Gastrocnemius medialis (tissue), 4 donors: Measurements from ENCODE around the gene SUSD3. TPM values are rescaled to one million over a fixed set of nuclear protein-coding genes. Genes with fewer than 3 reads are reported as not detected.

Experiments
- ATAC-seq, 2 donors: fragments of 150-250 bp; one replicate each; pipeline ENCODE4 v1.9.1; 2016
- DNase-seq, 2 donors: peaks; one replicate each; pipeline ENCODE4 v3.0.0-alpha.2; 2019
- H3K27ac ChIP-seq, 4 donors: fragments of 200-600 bp; sonication (generic); 1 replicate in 1 of 4; 2 replicates in 3 of 4; pipeline ENCODE4 v1.5.1; 2016 to 2018; ENCODE audit warnings: mild to moderate bottlenecking in 2 of 4, moderate library complexity in 1 of 4
- H3K27me3 ChIP-seq, 3 donors: fragments of 200-600 bp; sonication (generic) in 2 of 3; 1 replicate in 1 of 3; 2 replicates in 2 of 3; pipeline versions ENCODE4 v1.5.1 to v1.6.0; 2016 to 2019; ENCODE audit warnings: mild to moderate bottlenecking in 1 of 3, moderate library complexity in 1 of 3
- H3K36me3 ChIP-seq, 2 donors: fragments of 200-600 bp; sonication (generic) in 1 of 2; one replicate each; pipeline ENCODE4 v1.5.1; 2017 to 2018
- H3K4me1 ChIP-seq, 2 donors: fragments of 200-600 bp; sonication (generic) in 1 of 2; one replicate each; pipeline ENCODE4 v1.5.1; 2016 to 2017; ENCODE audit warnings: mild to moderate bottlenecking in 2 of 2
- H3K4me3 ChIP-seq, 4 donors: fragments of 200-600 bp; sonication (generic) in 3 of 4; 1 replicate in 1 of 4; 2 replicates in 3 of 4; pipeline ENCODE4 v1.5.1; 2016 to 2019; ENCODE audit warnings: mild to moderate bottlenecking in 2 of 4
- H3K9me3 ChIP-seq, 3 donors: fragments of 200-600 bp; sonication (generic) in 2 of 3; 1 replicate in 1 of 3; 2 replicates in 2 of 3; pipeline ENCODE4 v1.5.1; 2016 to 2019
- CTCF ChIP-seq, 5 experiments: fragments of 450-650 bp in 3 of 5; fragments of 200-600 bp in 2 of 5; sonication (generic) in 2 of 5; IDR thresholded peaks in 4 of 5; conservative IDR thresholded peaks in 1 of 5; 1 replicate in 4 of 5; 2 replicates in 1 of 5; pipeline ENCODE4 v1.5.1; 2016 to 2019; ENCODE audit warnings: antibody characterized with exemption in 5 of 5, mild to moderate bottlenecking in 3 of 5, moderate library complexity in 3 of 5
- POLR2A ChIP-seq, 2 donors: fragments of 450-650 bp; IDR thresholded peaks; one replicate each; pipeline ENCODE4 v1.6.1; 2017; ENCODE audit warnings: antibody characterized with exemption in 2 of 2, mild to moderate bottlenecking in 2 of 2, moderate library complexity in 2 of 2
- in situ Hi-C, 4 donors: fragments of 200-750 bp; cut with MboI; loops; one replicate each; pipeline versions ENCODE4 v1.15.0 to v1.8.0; 2017; ENCODE audit warnings: low sequenced_read_pairs in 4 of 4
- intact Hi-C: fragments of 100-400 bp; cut with DNase I; formaldehyde crosslinking; loops from one replicate; pipeline ENCODE4 v1.15.1; 2023; ENCODE audit warnings: low total_unique reads
- total RNA-seq, 4 donors: library from RNA; depleted of rRNA; stranded (reverse); fragments of >200 nt; gene quantifications; one replicate each; pipeline versions ENCODE4 v1.1.0 to v1.2.3, GENCODE V29; 2016

SUSD3 gene
- total RNA-seq, 4 donors from 2014 or later: 0.51 to 0.61 TPM; not detected in 2

DNA sequence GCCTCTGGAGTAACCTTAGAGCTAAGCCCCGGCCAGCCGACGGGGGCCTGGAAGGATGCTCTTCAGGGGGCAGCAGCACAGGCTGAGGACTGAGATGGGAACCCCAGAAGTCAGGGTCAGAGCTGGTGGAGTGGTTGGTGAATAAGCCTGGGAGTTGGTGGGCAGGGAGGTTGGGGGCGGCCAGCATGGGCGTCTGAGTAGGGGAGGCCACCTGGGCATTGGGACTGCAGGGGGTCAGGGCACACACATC lies 61.1 kb downstream of the SUSD3 start:
- intact Hi-C loops: loop anchor here (5.0 kb wide), 1 partner anchor 98 kb away; no protein-coding TSS in a partner anchor
- peaks cover 11 to 18% of the 10 kb centered on the region in 2 donors for H3K4me1 ChIP-seq
- in situ Hi-C loops: loop anchor here in 1 of 4 donors (25.0 kb wide), 1 partner anchor 343 kb away; the partner anchor contains the start of genes FAM120A and FAM120AOS
- H3K27me3 ChIP-seq: no peaks in the 10 kb centered on the region
- DNase-seq: no peak
- peaks cover 0 to 13% of the 10 kb centered on the region in 2 donors for H3K36me3 ChIP-seq
- ATAC-seq: no peak
- no peaks in the 10 kb centered on the region for H3K9me3 ChIP-seq
- no peak for TF ChIP-seq CTCF (IDR thresholded peaks at IDR 0.05 in 4 of 5, conservative IDR thresholded peaks at IDR 0.05 in 1 of 5)
- no peak for TF ChIP-seq POLR2A (IDR thresholded peaks at IDR 0.05)
- peak overlapping the region; percentile 65 to 72 (median 68) for H3K27ac ChIP-seq
- H3K4me3 ChIP-seq: no peak overlapping the region

DNA sequence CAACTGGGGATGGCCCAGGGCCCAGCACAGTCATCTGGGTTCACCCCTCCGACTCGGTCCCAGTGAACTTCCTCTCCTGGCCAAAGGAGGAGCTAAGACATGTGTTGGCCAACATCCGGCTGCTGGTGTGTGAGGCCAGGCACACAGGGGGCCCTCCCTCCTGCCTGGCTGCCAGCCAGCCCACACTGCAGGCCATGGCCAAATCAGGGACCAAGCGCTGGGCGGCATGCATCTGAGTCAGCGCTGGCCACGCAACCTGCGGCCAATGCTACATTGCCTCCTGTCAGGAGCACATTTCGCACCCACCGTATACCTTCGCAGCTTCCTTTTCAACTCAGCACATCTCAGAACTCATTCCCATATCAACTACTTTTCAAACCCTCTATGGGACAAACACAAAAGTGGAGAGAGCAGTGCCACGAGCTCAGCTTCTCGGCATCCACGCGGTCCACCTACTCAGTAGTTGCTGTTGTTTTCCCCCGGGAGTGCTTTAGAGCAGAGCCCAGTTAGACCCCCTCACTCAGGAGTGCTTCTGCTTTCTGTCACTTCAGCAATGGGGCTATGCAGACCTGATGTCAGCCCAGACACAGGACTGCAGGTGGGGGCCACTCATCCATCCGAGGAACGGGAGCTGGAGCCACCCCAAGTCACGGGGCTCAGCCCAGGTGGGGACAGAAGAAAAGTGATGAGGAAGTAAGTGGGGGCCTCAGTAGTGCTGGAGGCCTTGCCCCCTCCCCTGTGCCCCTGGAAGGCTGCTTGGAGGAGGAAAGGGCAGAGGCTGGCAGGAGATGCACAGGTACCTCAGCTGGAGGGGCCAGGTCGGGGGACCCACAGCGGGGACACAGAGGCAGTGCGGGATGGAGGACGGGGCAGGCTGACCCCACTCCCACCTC lies 61.7 kb downstream of the SUSD3 start:
- Histone ChIP-seq H3K9me3 (no peaks in the 10 kb centered on the region), H3K4me3 (no peak overlapping the region), H3K36me3 (peaks cover 0 to 17% of the 10 kb centered on the region in 2 donors), H3K27ac (peak overlapping the region; percentile 65 to 72 (median 68)), H3K27me3 (no peaks in the 10 kb centered on the region), H3K4me1 (peaks cover 11 to 18% of the 10 kb centered on the region in 2 donors)
- intact Hi-C loops: loop anchor here (5.0 kb wide), 1 partner anchor 97 kb away; no protein-coding TSS in a partner anchor
- ATAC-seq (peak; percentile 68 to 79), DNase-seq (peak; percentile 85 to 93)
- in situ Hi-C loops: loop anchor here in 1 of 4 donors (25.0 kb wide), 1 partner anchor 342 kb away; the partner anchor contains the start of genes FAM120A and FAM120AOS
- peak; percentile 21 to 29 for TF ChIP-seq POLR2A (IDR thresholded peaks at IDR 0.05)
- TF ChIP-seq CTCF (IDR thresholded peaks at IDR 0.05 in 4 of 5, conservative IDR thresholded peaks at IDR 0.05 in 1 of 5): peak in 4 of 5 experiments; percentile 38 to 58 (median 45)

DNA sequence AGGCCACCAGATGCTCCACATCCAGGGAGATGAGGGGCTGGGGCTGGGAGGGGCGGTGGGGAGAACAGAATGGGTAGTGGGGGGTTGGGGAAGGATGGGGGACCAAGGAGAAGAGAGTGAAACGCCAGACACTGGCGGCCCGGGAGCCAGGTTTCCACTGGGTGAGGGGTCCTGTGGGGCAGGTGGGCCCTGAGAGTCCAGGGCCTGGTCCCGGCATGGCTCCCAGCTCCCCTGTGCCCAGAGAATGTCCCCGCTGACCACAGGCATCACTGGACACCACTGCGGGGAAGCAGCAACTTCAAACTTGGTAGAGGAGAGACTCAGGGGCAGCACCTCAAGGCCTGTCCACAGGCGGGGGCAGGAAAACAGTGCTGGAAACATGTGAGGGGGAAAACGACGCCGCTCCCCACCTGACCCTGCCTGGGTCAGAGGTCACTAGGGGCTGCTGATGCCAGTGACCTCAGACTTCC lies 62.4 kb downstream of the SUSD3 start:
- ATAC-seq (no peak), DNase-seq (peak in 1 of 2 donors; percentile 10)
- H3K27ac ChIP-seq: peak overlapping the region in 3 of 4 donors; percentile 57 to 68 (median 65)

More for the DNA sequence above, 62.4 kb downstream of the SUSD3 start:
- peaks cover 11 to 18% of the 10 kb centered on the region in 2 donors for H3K4me1 ChIP-seq
- peaks cover 0 to 17% of the 10 kb centered on the region in 2 donors for H3K36me3 ChIP-seq
- intact Hi-C loops (no loop called here), in situ Hi-C loops (loop anchor here in 1 of 4 donors (25.0 kb wide), 1 partner anchor 341 kb away; the partner anchor contains the start of genes FAM120A and FAM120AOS)
- no peaks in the 10 kb centered on the region for H3K27me3 ChIP-seq
- TF ChIP-seq CTCF (IDR thresholded peaks at IDR 0.05 in 4 of 5, conservative IDR thresholded peaks at IDR 0.05 in 1 of 5): no peak
- no peak for TF ChIP-seq POLR2A (IDR thresholded peaks at IDR 0.05)
- no peaks in the 10 kb centered on the region for H3K9me3 ChIP-seq
- H3K4me3 ChIP-seq: no peak overlapping the region
